Endodermal cell (in vitro differentiated cells): ENCODE results near the gene KIAA0513. TPM values are rescaled to one million over a fixed set of nuclear protein-coding genes. Genes with fewer than 3 reads are reported as not detected.

Experiments
- DNase-seq: peaks from one replicate; pipeline ENCODE4 v3.0.0-alpha.2; 2017
- H3K27ac ChIP-seq: 2 replicates; pipeline ENCODE4 v1.5.1; 2013; ENCODE audit warnings: mild to moderate bottlenecking, low read depth, low read length, moderate library complexity
- H3K27me3 ChIP-seq: 2 replicates; pipeline ENCODE4 v1.6.1; 2013; ENCODE audit warnings: mild to moderate bottlenecking, low read length, moderate library complexity; ENCODE audit not compliant: insufficient read depth, control insufficient read depth, poor library complexity, severe bottlenecking
- H3K36me3 ChIP-seq: 2 replicates; pipeline ENCODE4 v1.7.0; 2013; ENCODE audit warnings: mild to moderate bottlenecking, low read length, moderate library complexity; ENCODE audit not compliant: control insufficient read depth, insufficient read depth
- H3K4me1 ChIP-seq: one replicate; pipeline ENCODE4 v1.7.0; 2013; ENCODE audit warnings: low read length; ENCODE audit not compliant: control insufficient read depth, insufficient read depth
- H3K4me3 ChIP-seq: 2 replicates; pipeline ENCODE4 v1.5.1; 2013; ENCODE audit warnings: mild to moderate bottlenecking, low read length, moderate library complexity
- H3K9ac ChIP-seq: 2 replicates; pipeline ENCODE4 v1.6.1; 2013; ENCODE audit warnings: mild to moderate bottlenecking, low read length, moderate library complexity; ENCODE audit not compliant: poor library complexity, severe bottlenecking; ENCODE audit errors: extremely low read depth
- H3K9me3 ChIP-seq: 2 replicates; pipeline ENCODE4 v1.6.1; 2013; ENCODE audit warnings: mild to moderate bottlenecking, low read length, moderate library complexity; ENCODE audit not compliant: control insufficient read depth
- H3K27ac Mint-ChIP-seq: 2 replicates; pipeline ENCODE4 v1.8.0; 2020; ENCODE audit warnings: mixed read lengths
- H3K27me3 Mint-ChIP-seq: 2 replicates; pipeline ENCODE4 v1.8.0; 2021; ENCODE audit warnings: mild to moderate bottlenecking, mixed read lengths; ENCODE audit not compliant: insufficient read depth
- H3K36me3 Mint-ChIP-seq: 2 replicates; pipeline ENCODE4 v1.8.0; 2020; ENCODE audit warnings: low read depth, mixed read lengths
- H3K4me1 Mint-ChIP-seq: 2 replicates; pipeline ENCODE4 v1.8.0; 2020; ENCODE audit warnings: mixed read lengths
- H3K4me3 Mint-ChIP-seq: 2 replicates; pipeline ENCODE4 v1.8.0; 2020; ENCODE audit warnings: mild to moderate bottlenecking, moderate library complexity, mixed read lengths
- H3K9me3 Mint-ChIP-seq: 2 replicates; pipeline ENCODE4 v1.8.0; 2020; ENCODE audit warnings: mild to moderate bottlenecking, mixed read lengths
- CTCF ChIP-seq: fragments of 200-600 bp; sonication (generic); conservative IDR thresholded peaks from 2 replicates; pipeline ENCODE4 v1.5.0; 2021; ENCODE audit warnings: antibody characterized with exemption, mild to moderate bottlenecking
- WGBS, 2 experiments: methylation state at CpG; one replicate each; pipeline versions ENCODE4 v1.1.5 to v1.1.7; 2013; ENCODE audit warnings: missing lambda C conversion rate in 2 of 2, mixed read lengths in 1 of 2; ENCODE audit not compliant: insufficient coverage in 1 of 2, insufficient read length in 1 of 2; 5-methylcytosine and 5-hydroxymethylcytosine counted together
- total RNA-seq, 2 donors: library from RNA; stranded (reverse); fragmentation: NEBNext Ultra II Directional in 1 of 2; extraction: Animal tissue kit (Norgen Biotek cat#: 25700) in 1 of 2; gene quantifications; 2 replicates in 1 of 2; 3 replicates in 1 of 2; pipeline ENCODE4 v1.2.1, GENCODE V29; 2021

KIAA0513 gene
- total RNA-seq, 2 donors from 2014 or later: 9.2 to 16.0 TPM

GRCh38 chr16:85006639-85007038 lies 21.0 kb upstream of the KIAA0513 start:
- no peak overlapping the region for H3K4me3 ChIP-seq
- TF ChIP-seq CTCF: no peak
- Mint-ChIP-seq H3K36me3 (peaks cover 21% of the 10 kb centered on the region), H3K4me3 (no peak overlapping the region), H3K9me3 (no peaks in the 10 kb centered on the region), H3K27me3 (no peaks in the 10 kb centered on the region), H3K4me1 (peaks cover 37% of the 10 kb centered on the region), H3K27ac (no peak overlapping the region)
- WGBS, 2 experiments: 94 to 96% methylated on average over 5 to 7 of the region's 7 CpGs
- H3K9me3 ChIP-seq: no peaks in the 10 kb centered on the region
- no peak overlapping the region for H3K27ac ChIP-seq
- no peak overlapping the region for H3K9ac ChIP-seq
- no peak for DNase-seq
- H3K36me3 ChIP-seq: peaks cover 20% of the 10 kb centered on the region
- no peaks in the 10 kb centered on the region for H3K27me3 ChIP-seq
- no peaks in the 10 kb centered on the region for H3K4me1 ChIP-seq

GRCh38 chr16:85007496-85008214 lies 19.9 kb upstream of the KIAA0513 start:
- no peaks in the 10 kb centered on the region for H3K4me1 ChIP-seq
- Mint-ChIP-seq H3K27me3 (no peaks in the 10 kb centered on the region), H3K9me3 (no peaks in the 10 kb centered on the region), H3K27ac (no peak overlapping the region), H3K36me3 (peaks cover 21% of the 10 kb centered on the region), H3K4me1 (peaks cover 34% of the 10 kb centered on the region), H3K4me3 (no peak overlapping the region)
- no peaks in the 10 kb centered on the region for H3K27me3 ChIP-seq
- no peak for DNase-seq
- 93 to 97% methylated on average over 5 to 7 of the region's 7 CpGs for WGBS, 2 experiments
- H3K9ac ChIP-seq: no peak overlapping the region
- no peak overlapping the region for H3K27ac ChIP-seq
- no peak for TF ChIP-seq CTCF
- H3K4me3 ChIP-seq: no peak overlapping the region
- no peaks in the 10 kb centered on the region for H3K9me3 ChIP-seq
- peaks cover 12% of the 10 kb centered on the region for H3K36me3 ChIP-seq

GRCh38 chr16:85008271-85008670 lies 19.3 kb upstream of the KIAA0513 start:
- H3K4me3 ChIP-seq: no peak overlapping the region
- TF ChIP-seq CTCF: no peak
- no peak overlapping the region for H3K27ac Mint-ChIP-seq
- H3K4me3 Mint-ChIP-seq: no peak overlapping the region
- H3K9me3 Mint-ChIP-seq: no peaks in the 10 kb centered on the region
- H3K36me3 Mint-ChIP-seq: peaks cover 21% of the 10 kb centered on the region
- H3K36me3 ChIP-seq: peaks cover 12% of the 10 kb centered on the region
- no peaks in the 10 kb centered on the region for H3K4me1 ChIP-seq
- DNase-seq: no peak
- 92 to 100% methylated on average over 3 of the region's 3 CpGs for WGBS, 2 experiments
- H3K9me3 ChIP-seq: no peaks in the 10 kb centered on the region
- no peaks in the 10 kb centered on the region for H3K27me3 ChIP-seq
- no peaks in the 10 kb centered on the region for H3K27me3 Mint-ChIP-seq
- H3K27ac ChIP-seq: no peak overlapping the region
- peaks cover 28% of the 10 kb centered on the region for H3K4me1 Mint-ChIP-seq
- no peak overlapping the region for H3K9ac ChIP-seq
